Measurements from ENCODE around the gene SVEP1.
"Not testable (repeated sequence)": the region's sequence is repeated elsewhere in the genome, so short reads cannot be mapped to it uniquely, and the experiment has no call there.

Gene SVEP1

DNA sequence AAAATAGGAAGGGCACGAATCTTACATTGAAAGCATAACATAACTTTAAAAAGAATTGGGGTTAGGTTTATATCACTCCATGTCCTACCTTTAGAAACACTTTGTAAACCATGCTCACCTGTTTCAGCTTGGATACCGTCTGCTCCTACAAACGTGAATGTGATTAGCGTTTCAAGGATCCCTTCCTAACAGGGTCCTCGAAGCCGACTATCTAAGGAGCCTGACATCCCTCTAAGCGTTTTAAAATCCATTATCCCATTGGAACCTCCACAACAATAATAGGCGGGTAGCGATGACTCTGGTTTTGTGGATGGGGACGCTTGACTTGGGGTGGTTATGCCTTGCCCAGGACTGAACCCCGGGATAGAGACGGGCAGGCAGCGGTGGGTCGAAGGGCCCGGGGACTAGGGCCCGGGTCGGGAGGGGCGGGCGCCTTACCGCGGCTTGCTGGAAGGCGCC lies 937 bp downstream of the SVEP1 start:
- DNase-seq = no peak

DNA sequence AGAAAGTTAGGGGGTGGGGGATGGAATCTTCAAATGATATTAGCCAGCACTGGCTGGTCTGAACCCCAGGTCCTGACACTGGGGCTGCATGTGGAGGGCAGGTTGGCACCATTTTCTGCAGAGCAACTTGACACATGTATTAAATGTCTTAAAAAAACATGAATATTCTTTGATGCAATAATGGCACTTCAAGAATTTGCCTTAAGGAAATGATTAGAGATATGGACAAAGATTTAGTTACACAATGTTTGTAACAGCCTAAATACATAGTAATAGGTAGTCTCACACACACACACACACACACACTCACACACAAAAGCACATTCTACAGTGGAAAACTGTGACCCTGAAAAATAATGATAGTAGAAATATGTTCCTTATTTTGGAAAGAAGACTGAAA lies 3.6 kb downstream of the SVEP1 start:
- DNase-seq = no peak

DNA sequence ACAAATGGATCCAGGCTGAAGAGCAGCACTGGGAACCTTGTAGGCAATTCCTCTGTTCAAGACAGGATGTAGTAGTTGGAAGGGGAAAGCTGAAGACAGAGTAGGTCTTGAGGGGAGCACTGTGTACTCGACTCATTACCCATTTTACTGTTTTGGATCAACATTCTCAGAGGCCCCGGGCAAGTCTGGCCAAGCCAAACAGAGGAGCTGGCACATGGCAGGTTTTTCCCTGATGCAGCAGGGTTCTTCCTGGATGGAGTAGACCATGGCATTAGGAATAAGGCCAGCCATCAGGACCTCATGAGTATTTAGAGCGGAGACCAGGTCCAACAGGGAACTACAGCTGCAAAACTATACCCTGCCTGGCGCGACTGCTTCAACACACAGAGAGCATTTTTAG lies 4.4 kb downstream of the SVEP1 start:
- DNase-seq = no peak

GRCh38 chr9:110573305-110573704 lies 6.2 kb downstream of the SVEP1 start:
- no peak for DNase-seq

DNA sequence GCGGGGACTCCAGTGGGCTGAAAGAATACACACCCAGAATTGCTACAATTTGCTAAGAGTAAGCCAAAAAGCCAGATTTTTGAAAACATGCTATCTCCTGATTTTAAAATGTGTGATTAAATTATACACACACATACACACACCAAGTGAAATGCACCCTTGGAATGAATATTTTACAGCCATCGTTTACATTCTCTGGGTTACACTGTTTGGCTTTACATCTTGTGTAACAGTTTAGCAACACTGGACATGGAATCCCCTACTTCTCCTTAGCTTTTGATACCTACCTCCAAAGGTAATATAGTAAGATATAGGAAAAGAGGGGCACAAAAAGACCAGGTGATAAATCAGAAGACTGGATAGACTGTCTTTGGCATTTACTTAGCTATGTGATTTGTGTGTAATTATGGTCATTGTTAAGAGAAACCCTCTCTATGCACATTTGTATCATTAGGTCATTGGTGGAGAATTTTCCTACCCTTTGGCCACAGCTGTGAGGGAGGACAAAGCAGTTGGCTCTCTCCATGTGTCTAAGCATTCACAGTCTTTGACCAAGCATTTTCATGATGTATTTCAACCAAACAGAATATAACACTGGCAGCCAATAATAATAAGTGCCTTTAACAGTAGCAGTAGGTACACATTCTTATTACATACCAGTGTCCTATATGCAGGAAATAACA lies 7.6 kb downstream of the SVEP1 start:
- DNase-seq = no peak

- no peak for DNase-seq
Observed at GRCh38 chr9:110566156-110566555, 13.4 kb downstream of the SVEP1 start.

- DNase-seq = no peak
Observed at GRCh38 chr9:110561826-110562225, 17.7 kb downstream of the SVEP1 start.

DNA sequence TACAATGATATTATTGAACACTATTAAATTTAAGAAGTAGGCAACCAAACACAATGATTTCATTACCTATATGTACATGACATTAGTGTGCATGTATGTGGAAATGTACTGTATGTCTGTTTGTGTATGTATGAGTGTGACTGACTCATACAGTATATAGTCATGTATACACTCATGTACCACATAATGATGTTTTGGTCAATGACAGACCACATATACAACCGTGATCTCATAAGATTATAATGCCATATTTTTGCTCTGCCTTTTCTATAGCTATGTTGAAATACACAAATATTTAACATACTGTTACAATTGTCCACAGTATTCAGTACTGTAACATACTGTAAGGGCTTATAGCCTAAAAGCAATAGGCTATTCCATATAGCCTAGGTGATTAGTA lies 19.7 kb downstream of the SVEP1 start:
- DNase-seq = no peak

GRCh38 chr9:110555551-110556331 lies 23.8 kb downstream of the SVEP1 start:
- DNase-seq = no peak

DNA sequence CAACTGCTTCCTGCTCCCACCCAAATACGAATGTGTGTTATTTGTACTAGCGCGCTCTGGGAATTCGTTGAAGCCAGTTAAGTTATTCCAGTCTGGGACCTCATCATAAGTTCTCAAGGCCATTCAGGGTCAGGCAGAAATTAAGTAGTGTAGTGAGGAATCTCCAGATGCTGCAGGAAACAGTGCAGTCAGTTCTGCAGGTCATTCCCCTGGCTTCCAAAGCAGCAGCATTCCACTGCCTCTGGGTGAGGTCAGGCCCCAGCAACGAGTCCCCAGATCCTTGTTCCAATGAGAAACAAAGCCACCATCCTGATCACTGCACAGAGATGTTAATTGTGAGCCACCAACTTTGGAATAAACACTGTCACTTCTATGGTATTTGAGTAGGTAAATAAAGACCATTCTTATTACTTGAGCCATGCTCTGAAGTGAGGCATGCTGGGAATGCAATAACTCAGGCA lies 33.1 kb downstream of the SVEP1 start:
- DNase-seq = no peak

GRCh38 chr9:110545705-110546104 lies 33.8 kb downstream of the SVEP1 start:
- DNase-seq = no peak

GRCh38 chr9:110543631-110544051 lies 35.9 kb downstream of the SVEP1 start:
- no peak for DNase-seq

DNA sequence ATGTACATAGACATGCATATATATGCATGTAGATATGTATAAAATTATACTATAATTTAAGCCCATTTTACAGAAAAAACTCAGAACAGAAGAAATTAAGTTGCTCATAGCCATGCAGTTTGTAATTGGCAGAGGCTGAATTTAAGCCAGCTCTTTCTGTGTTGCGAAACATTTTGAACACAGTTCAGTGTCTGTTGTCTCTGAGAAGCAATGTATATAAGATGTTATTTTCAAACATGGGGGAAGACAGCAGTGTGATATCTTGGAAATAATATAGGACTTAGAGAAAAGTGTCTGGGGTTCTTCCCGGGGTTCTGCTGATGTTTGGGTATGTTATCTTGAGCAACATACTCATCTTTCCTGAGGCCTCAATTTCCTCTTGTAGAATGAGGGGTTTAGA lies 37.6 kb downstream of the SVEP1 start:
- no peak for DNase-seq

DNA sequence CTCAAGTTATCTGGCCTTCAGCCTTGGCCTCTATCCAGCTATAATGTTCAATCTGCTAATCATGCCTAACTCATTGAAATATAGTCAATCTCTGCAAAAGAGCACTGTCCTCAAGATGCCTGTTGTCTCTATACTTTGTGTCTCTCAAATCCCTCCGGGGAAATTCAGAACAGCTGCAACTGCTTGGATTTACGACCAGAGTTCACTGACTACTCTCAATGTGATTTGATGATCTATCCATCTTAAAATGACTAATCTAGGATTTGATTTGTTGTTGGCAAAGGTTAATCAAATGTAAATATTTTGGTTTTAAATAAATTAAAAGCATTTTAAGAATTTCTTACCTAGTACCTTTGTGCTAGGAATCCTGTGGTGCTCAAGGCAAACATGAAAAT lies 40.9 kb downstream of the SVEP1 start:
- no peak for DNase-seq

DNA sequence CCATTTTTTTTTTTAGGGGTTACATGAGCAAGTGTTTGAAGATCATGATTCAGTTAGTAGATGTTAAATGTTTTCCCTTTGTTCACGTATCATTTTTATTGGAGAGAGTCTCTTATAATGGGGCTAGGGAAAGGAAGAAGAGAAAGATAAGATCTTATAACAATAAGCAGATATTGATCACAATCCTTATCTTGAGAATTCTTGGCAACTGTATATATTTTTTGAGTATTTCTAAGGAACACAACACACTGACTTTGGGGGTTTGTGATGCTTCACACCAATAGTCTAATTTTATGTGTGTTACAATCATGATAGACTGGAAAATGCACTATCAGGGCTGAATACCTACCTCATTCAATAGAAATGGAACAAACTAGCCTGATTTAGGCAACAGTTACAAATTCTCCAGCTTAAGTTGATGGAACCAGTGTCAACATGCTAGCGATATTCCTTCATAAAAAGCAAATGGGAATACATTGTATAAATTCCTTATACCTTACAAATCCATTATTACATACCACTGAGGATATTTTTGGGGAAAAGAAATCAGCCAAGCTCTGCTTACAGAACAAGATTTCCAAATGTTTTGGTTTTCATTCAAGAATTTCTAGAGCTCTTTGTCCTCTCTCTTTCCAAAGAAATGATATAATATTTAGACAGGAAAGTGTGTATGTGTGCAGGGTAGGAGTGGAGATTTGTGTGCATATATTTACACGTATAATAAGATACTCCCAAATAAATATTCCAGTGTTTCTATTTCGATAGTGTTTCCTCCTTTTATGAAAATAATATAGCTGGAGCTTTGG lies 41.5 kb downstream of the SVEP1 start:
- DNase-seq = no peak

DNA sequence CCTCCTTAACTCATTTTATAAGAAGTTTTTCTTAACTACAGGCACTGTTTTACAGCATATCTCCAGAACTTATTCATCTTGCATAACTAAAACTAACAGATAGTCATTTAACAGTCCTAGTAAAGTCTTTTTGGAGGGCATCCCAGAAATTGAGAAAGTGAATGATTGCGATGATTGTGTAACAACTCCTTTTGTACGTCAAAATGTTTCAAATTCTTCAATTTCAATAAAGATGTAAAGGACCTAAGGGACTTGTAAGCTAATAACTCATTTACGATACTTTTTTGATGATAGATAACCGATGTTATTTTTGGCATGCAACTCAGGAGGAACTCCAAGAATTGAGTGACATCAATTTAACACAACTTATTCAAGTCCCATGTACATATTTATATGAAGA lies 42.7 kb downstream of the SVEP1 start:
- DNase-seq = no peak

DNA sequence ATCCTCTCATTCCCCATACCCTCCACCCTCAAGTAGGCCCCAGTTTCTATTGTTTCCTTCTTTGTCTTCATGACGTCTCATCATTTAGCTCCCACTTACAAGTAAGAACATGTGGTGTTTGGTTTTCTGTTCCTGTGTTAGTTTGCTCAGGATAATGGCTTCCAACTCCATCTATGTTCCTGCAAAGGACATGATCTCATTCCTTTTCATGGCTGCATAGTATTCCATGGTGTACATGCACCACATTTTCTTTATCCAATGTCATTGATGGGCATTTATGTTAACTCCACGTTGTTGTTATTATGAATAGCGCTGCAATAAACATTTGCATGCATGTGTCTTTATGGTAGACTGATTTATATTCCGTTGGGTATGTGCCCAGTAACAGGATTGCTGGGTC lies 45.4 kb downstream of the SVEP1 start:
- DNase-seq = not testable (repeated sequence)

DNA sequence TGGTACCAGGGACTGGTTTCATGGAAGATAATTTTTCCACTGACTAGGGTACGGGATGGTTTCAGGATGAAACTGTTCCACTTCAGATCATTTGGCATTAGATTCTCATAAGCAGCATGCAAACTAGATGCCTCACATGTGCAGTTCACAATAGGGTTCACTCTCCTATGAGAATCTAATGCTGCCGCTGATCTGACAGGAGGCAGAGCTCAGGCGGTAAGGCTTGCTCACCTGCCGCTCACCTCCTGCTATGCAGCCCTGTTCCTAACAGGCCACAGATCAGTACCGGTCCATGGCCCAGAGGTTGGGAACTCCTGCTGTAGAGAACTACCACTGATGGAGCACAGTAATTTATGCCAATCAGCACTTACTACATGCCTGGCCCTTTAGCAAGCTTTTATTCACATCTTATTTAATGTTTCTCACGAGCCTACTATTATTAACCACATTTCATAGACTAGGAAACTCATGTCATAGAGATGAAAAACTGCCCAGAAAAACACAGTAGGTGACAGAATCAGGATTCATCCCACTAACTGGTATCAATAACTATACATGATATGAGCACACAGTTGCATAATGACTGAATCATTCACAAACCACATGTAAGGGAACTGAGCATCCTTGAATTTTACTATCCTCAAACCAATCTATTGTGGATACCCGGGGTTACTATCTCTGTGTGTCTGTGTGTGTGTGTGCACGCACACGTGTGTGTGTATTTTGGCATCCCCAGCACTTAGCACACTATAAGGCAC lies 46.5 kb downstream of the SVEP1 start:
- no peak for DNase-seq

GRCh38 chr9:110531776-110532175 lies 47.8 kb downstream of the SVEP1 start:
- DNase-seq = no peak

DNA sequence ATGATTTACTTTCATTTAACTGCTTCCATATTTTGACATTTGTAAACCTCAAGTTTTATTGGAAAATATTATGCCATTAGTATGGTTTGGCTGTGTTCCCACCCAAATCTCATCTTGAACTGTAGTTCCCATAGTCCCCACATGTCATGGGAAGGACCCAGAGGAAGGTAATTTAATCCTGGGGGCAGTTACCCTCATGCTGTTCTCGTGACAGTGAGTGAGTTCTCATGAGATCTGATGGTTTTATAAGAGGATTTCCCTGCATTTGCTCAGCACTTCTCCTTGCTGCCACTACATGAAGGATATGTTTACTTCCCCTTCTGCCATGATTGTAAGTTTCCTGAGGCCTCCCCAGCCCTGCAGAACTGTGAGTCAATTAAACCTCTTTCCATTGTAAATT lies 48.3 kb downstream of the SVEP1 start:
- DNase-seq = not testable (repeated sequence)

DNA sequence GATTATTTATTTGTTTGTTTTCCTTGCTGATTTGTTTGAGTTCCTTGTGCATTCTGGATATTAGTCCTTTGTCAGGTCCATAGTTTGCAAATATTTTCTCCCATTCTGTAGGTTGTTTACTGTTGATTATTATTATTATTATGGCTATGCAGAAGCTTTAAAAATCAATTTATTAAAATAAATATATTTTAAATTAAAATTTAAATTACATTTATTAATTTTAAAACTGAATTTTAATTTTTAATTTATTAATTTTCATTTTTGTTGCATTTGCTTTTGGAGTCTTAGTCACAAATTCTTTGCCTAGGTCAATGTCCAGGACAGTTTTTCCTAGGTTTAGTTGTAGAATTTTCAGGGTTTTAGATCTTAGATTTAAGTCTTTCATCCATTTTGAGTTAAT lies 50.9 kb downstream of the SVEP1 start:
- DNase-seq = no peak

GRCh38 chr9:110526426-110526825 lies 53.1 kb downstream of the SVEP1 start:
- DNase-seq = no peak

DNA sequence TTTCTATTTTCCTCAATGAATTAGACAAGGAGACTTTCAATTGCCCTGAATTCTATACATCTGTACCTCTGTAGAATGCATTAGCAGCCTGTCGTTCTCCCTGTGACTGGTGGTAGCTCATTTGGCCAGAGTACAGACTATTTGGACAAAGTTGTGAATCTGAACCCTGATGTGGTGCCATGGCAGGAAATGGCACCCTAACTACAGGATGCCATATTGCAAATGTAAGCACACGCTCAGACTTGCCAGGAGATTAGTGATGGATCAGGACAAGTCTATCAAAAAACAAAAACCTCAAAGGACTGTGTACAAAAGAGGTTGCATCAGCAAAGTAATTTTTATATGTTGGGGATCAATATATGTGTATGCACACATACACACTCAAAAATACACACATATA lies 58.3 kb downstream of the SVEP1 start:
- no peak for DNase-seq

All from T-helper 2 cell (primary cell).